KG1 (cell line): ENCODE measurements around the gene A4GALT.
"Not testable (repeated sequence)": the region's sequence is repeated elsewhere in the genome, so short reads cannot be mapped to it uniquely, and the experiment has no call there.

Experiments
- DNase-seq: peaks from one replicate; lab custom pipeline; 2025; lab: John Stamatoyannopoulos, UW

The A4GALT gene

GRCh38 chr22:42682113-42682851 lies 38.4 kb downstream of the A4GALT start:
- DNase-seq = no peak

DNA sequence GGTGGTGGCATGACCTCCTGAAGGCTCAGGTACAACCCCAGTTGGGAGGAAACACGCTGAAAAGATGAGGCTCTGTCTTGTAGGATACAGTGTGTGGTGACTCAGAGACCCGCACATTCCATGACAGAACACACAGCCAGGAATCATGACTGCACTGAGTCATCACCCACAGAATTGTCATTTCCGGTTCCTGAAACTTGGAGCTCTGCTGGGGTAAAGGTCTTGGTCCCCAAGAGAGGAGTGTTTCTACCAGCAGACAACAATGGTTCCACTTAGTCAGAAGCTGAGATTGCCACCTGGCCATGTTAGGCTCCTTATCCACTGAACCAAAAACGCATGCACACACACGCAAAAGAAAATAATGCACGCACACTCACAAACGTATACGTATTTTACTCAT lies 40.0 kb downstream of the A4GALT start:
- no peak for DNase-seq

GRCh38 chr22:42679691-42680090 lies 41.0 kb downstream of the A4GALT start:
- no peak for DNase-seq

DNA sequence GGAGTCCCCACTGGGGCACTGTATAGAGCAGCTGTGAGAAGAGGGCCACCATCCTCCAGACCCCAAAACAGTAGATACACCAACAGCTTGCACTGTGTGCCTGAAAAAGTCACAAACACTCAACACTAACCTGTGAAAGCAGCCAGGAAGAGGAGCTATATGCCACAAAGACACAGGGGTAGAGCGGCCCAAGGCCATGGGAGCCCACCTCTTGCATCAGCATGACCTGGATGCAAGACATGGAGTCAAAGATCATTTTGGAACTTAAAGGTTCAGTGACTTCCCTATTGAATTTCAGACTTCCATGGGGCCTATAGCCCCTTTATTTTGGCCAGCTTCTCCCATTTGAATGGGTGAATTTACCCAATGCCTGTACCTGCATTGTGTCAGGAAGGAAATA lies 41.8 kb downstream of the A4GALT start:
- no peak for DNase-seq

DNA sequence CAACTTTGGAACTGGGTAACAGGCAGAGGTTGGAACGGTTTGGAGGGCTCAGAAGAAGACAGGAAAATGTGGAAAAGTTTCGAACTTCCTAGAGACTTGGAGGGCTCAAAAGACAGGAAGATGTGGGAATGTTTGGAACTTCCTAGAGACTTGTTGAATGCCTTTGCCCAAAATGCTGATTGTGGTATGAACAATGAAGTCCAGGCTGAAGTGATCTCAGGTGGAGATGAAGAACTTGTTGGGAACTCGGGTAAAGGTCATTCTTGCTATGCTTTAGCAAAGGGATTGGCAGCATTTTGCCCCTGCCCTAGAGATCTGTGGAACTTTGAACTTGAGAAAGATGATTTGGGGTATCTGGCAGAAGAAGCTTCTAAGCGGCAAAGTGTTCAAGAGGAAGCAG lies 42.7 kb downstream of the A4GALT start:
- DNase-seq = not testable (repeated sequence)

DNA sequence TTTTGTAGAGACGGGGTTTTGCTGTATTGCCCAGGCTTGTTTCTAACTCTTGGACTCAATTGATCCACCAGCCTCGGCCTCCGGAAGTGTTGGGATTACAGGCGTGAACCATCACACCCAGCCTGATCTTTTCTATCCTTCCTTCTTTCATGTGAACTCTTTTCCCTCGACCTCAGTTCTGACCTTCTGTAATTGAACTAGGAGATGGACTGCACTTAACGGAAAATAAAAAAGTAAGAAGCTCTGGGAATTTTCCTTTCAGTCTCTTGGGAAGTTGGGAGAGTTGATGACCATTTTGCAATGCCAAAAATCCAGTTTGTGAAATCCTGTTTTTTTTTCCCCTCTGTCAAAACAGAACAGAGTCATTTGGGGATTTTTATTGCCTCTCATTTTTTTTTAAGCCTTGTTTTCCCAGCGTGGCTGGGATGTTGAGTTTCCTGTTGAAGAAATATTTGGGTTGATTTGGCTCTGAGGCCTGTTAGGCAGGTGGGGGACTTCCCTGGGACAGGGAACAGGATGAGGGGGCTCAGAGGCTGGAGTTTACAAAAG lies 44.5 kb downstream of the A4GALT start:
- DNase-seq = no peak

GRCh38 chr22:42673898-42674401 lies 46.7 kb downstream of the A4GALT start:
- no peak for DNase-seq

DNA sequence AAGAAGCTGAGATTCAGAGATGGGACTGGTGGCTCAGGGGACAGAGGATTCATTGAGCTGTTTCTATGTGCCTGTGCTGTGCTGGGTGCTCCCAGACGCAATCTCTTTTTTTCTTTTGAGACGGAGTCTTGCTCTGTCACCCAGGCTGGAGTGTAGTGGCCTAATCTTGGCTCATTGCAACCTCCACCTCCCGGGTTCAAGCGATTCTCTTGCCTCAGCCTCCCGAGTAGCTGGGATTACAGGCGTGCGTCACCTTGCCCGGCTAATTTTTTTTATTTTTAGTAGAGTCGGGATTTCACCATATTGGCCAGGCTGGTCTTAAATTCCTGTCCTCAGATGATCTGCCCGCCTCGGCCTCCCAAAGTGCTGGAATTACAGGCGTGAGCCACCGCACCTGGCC lies 47.6 kb downstream of the A4GALT start:
- not testable (repeated sequence) for DNase-seq

DNA sequence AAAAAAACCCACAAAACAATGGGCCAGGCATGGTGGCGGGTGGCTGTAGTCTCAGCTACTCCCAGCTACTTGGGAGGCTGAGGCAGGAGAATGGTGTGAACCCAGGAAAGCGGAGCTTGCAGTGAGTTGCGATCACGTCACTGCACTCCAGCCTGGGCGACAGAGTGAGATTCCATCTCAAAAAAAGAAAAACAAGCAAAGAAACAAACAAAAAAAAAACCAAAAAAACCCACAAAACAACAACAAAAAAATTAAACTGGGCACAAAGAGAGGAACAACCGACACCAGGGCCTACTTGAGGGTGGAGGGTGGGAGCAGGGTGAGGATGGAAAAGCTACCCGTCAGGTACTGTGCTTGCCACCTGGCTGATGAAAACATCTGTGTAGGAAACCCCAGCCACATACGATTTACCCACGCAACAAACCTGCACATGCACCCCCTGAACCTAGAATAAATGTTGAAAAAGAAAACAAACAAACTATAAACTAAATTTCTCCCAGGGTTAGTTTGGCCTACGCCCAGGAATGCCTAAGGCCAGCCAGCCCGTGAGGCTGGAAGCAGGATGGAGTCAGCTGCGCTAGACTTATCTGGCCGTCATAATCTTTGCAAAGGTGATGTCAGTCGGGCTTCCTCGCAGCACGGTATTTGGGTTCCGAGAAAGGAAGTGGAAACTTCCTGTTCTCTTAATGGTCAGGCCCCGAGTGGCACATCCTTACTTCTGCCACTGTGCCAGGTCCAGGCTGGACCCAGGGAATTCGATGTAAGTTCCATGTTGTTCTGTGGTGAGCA lies 49.6 kb downstream of the A4GALT start:
- no peak for DNase-seq

- no peak for DNase-seq
These were observed 50.6 kb downstream of the A4GALT start for GRCh38 chr22:42670046-42670445.

DNA sequence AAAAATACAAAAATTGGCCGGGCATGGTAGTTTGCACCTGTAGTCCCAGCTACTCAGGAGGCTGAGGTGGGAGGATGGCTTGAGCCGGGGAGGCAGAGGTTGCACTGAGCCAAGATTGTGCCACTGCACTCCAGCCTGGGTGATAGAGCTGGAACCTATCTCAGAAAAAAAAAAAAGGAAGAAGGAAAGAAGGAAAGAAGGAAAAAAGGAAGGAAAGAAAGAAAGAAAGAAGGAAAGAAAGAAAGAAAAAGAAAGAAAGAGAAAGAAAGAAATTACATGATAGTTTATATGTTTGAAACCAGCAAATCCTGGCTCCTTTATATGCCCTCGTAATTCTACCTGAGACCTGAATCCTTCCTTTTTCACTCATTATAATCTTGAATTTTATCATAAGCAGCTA lies 54.3 kb downstream of the A4GALT start:
- not testable (repeated sequence) for DNase-seq

DNA sequence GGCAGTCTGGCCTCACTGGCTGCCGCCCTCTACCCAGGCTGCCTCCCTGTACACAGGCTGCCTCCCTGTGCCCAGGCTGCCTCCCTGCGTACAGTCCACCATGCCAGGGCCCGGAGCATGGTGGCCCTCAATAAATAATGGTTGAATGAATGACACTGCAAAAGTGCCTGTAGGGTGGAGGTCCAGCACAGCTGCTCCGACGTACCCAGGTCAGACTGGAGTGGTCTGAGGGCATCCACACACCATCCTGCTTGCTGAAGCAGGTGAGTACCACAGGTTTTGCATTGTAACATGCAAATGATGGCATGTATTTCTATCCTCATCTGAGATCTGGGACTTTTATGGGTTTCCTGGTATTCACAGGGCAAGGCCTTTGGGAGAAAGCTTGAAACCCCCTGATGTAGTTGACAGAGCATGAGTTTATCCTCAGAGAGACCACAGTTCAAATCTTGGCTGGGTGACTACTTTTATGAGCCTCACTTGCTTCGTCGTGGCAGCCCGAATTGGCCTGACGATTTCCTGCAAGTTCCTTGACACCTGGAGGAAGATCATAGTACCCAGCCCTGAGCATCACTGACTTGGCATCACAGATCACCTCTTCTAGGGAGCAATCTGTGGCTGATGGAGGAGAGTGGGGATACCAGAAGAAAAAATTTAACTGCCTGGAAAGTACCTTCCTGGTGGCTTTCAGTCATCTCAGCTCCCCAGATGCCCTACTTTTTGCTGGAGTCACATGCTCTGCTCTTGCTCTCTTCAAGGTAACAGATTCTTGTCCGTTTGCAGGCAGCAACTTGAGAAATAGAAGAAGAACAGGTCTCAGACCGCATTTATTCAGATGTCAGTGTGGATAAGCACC lies 55.5 kb downstream of the A4GALT start:
- DNase-seq = no peak

DNA sequence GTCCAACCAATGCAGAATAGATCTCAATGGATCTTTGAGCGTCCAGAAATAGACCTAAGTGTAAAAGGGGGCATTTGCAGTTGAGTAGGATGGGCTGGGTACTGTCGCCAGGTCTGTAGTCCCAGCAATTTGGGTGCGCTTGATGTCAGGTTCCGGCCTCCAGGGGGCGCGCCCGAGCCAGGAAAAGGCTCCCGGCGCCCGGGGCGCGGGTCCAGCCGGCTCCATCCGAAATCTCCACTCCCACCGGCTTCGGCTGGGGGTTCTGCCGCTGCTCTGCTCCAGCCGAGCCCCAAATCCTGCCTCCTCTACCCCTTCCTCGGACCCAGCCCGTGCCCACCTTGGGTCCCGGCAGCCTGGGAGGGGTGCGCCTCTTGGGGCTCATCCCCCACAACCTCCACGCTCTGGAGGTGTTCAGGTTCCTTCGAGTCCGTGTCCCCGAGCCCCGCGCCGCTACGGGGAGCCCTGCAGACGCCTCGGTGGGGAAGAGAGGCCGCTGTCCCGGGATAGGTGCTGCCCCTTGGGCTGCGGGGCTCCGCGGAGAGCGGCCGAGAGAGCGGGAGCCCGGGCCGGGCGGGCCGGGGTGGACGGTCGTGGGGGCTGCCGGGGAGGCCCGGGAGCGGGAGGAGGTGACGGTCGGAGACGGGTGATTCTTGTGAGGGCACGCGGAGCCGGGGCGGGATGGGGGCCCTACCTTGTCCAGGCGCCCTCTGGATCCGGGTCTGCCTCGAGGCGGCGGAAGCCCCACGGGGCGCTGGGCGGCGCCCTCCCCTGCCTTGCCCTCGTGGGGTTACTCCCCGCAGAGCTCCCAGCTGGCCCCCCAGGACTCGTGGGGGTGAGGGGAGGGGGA lies 58.5 kb downstream of the A4GALT start:
- DNase-seq = peak; percentile 49

- DNase-seq = no peak
These were observed 64.1 kb downstream of the A4GALT start for GRCh38 chr22:42656578-42656977.

DNA sequence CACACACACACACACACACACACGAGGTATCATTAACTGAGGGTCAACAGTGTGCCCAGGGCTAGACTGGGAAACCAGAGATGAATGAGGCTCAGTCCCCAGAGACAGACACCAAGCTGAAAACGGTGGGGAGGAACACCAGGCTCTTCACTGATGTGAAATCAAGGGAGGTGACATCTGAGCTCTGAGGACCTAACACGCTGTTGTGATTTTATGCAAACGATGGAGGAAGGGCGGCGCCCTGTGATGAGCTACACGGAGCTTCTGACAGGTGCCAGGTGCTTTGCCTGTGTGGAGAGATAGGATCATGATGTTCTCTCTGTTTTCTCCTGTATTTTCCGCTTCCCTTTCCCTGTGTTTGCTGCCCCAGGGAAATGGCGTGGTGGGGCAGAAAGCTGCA lies 65.0 kb downstream of the A4GALT start:
- DNase-seq = no peak

DNA sequence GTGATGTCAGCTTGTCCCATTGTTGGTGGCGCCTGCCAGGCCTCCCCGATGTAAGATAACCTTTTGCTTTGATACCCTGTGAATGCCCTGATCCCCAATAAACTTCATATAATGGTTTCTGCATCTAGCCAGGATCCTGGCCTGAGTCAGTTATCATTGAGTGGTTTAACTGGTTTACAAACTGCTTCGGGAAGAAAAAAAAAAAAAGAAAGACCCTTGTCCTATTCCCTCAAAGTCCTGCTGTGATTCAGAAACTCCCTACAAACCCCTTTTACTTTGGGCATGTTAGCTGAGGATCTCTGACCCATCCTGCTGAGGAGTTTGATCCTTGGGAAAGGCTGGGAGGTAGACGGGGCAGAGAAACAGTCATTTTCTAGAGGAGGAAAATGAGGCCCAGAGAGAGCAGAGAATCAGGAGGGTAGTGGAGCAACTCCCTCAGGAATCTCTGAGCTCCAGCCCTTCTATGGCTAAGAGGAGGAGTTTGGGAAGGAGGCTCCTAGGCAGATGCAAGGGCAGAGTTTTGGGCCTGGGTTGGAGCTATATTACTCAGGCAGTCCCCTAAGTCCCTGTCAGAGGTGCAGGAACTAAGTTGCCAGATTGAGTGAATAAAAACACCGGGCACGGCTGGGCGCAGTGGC lies 66.1 kb downstream of the A4GALT start:
- DNase-seq = no peak

DNA sequence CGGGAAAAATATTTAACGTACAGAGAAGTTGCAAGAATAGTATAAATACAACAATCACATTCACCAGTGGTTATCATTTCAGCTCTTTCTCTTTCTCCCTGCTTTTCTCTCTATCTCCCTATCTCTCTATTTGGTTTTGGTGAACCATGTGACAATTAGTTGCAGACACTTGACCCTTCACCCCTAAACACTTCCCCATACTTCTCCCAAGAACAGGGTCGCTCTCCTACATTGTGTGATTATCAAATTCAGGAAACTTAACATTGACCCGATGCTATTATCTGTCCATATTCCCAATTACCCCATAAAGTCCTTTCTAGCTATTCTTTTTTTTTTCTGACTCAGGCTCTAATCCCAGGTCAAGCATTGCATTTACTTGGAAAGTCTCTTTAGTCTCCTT lies 66.7 kb downstream of the A4GALT start:
- DNase-seq = no peak

DNA sequence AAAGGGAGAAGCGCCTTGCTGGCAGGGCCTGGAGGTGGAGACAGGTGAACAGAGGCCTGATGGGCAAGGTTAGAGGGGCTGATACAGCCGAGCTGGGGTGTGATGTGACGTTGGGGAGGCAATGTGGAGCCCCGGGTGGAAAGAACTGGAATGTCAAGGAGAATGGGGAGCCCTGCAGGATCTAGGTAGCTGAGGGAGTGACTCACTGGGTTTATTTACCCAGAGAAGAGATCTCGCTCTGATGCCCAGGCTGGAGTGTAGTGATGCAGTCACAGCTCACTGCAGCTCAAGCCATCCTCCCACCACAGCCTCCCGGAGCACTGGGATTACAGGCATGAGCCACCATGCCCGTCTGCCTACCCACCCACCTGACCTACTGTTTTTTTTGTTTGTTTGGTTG lies 69.5 kb downstream of the A4GALT start:
- no peak for DNase-seq

- peak; percentile 30 for DNase-seq
These were observed 71.2 kb downstream of the A4GALT start, which contains the start of gene CYB5R3 for GRCh38 chr22:42649246-42650099. Gene CYB5R3, minus strand, starts transcription at chr22:42649392. Its CDS starts 77 bp downstream, at chr22:42649315.
